Hepatocyte (in vitro differentiated cells): ENCODE data around the gene RBBP6.

ENCODE experiments used
- CTCF ChIP-seq: fragments of 200-600 bp; sonication (generic); IDR thresholded peaks from 2 replicates; pipeline ENCODE4 v1.5.1; 2016; ENCODE audit warnings: antibody characterized with exemption, mild to moderate bottlenecking; ENCODE audit not compliant: poor library complexity
- EZH2phosphoT487 ChIP-seq: fragments of 200-600 bp; sonication (generic); IDR thresholded peaks from one replicate; pipeline ENCODE4 v1.6.1; 2018; ENCODE audit warnings: antibody characterized with exemption, mild to moderate bottlenecking, low read depth, moderate library complexity; ENCODE audit not compliant: unreplicated experiment, severe bottlenecking

GRCh38 chr16:24617502-24617901 lies 78.1 kb downstream of the RBBP6 start:
- TF ChIP-seq CTCF (no peak), EZH2phosphoT487 (no peak)
